ENCODE measurements around the gene TYR.

- no peak for TF ChIP-seq CTCF (IDR thresholded peaks at IDR 0.05)
- no peak for TF ChIP-seq POLR2A (IDR thresholded peaks at IDR 0.05)
Measured at GRCh38 chr11:89184021-89184420, 6.3 kb downstream of the TYR start.

All from body of pancreas (tissue), 4 donors.